HS-27A (cell line): Measurements from ENCODE around the gene GAA.
"Not testable (repeated sequence)": the region's sequence is repeated elsewhere in the genome, so short reads cannot be mapped to it uniquely, and the experiment has no call there.

Source experiments
- DNase-seq: peaks from one replicate; pipeline ENCODE4 v3.0.0-alpha.2; 2012; ENCODE audit warnings: low read depth, missing footprints

Gene GAA

DNA sequence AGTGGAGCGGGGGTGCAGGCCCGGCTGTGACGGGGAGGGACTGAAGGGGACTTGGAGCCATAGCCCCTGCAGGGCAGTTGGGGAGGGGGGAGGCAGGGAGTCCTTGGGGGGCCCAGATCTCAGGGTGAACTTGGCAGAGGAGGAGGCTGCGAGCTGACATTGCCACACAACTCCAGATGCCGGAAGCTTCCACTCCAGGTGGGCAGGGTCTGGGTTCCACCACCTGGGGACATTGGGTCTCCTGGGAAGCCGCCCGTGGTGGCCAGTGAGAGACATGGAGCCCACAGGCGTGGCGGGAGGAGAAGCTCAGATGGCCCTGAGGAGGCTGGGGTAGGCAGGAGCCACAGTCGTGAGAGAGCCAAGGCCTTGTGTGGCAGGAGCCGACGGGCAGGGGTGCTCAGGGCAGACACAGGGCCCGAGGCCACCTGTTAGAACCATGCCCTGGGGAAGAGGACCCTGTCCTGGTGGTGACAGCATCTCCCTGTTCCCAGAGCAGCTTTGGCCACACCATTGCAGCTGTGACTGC is 18.2 kb upstream of the GAA start:
- DNase-seq, result no peak

DNA sequence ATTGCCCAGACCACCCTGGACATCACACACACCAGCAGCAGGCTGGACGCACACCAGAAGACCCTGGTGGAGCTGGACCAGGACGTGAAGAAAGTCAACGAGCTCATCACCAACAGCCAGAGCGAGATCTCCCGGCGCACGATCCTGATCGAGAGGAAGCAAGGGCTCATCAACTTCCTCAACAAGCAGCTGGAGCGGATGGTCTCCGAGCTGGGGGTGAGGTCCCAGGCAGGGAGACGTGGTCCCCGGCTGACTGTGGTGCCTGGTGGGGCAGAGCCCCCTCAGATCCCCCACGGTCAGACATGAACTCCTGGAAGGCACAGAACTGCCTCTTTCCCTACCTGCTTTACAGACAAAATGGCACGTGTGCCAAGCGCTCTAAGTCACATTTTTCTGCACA is 16.6 kb upstream of the GAA start:
- no peak for DNase-seq

DNA sequence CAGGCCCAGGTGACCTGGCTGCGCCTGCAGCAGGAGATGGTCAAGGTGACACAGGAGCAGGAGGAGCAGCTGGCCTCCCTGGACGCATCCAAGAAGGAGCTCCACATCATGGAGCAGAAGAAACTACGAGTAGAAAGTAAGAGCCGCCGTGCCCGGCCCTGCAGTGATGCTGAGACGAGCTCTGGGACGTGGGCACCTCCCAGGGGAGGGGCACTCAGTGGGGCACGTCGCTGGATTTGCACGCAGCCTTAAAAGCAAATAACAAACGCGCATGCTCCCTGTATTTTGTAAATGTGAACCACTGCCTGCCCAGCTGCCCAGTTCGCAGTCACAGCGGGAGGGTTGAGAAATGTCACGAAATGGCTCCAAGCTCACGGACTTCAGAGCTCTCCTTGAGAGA is 15.3 kb upstream of the GAA start:
- no peak for DNase-seq

DNA sequence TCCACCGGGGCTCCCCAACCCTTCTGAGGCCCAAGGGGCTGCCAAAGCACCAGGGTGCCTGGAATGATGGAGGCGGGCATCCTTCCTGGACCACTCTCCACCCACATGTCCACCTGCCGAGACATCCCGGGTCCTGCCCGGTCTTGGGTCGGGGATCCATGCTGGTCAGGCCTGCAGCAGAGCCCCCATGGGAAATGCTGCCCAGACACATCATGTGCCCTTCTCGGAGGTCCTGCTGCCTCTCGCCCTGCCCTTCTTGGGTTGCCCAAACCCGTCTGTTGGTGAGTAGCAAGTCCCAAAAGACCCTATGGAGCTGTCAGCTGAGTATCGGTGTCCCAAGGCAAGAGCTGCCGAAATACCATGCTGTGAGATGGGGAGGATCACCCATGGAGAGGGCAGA is 14.8 kb upstream of the GAA start:
- no peak for DNase-seq

DNA sequence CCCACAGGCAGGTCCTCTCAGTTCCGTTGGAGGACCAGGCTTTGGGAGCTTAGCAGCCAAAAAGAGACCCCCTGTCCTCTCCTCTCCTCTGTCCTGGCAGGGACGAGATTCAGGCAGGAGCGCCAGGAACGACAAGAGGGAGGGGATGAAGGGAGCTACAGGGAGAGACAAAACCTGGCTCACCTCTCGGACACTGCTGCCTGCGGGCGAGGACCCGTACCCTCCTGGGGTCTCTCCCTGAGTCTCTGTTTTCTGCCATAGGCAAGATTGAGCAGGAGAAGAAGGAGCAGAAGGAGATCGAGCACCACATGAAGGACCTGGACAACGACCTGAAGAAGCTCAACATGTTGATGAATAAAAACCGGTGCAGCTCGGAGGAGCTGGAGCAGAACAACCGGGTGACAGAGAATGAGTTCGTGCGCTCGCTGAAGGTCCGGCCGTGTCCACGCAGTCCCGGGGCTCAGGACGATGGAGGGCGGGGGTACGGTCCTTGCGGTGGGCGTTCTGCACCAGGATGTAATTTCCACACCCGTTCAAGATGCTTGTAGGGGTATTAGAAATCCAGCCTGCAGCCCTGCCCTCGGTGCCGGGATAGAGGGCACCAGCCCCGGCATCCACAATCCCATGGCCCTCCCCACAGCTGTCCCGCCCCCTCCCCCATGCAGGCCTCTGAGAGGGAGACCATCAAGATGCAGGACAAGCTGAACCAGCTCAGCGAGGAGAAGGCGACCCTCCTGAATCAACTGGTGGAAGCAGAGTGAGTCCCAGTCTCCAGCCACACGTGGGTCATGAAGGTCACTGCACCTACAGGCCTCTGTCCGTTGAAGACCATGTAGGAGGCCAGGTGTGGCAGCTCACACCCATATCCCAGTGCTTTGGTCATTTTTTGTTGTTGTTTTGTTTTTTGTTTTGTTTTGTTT is 13.8 kb upstream of the GAA start:
- no peak for DNase-seq

DNA sequence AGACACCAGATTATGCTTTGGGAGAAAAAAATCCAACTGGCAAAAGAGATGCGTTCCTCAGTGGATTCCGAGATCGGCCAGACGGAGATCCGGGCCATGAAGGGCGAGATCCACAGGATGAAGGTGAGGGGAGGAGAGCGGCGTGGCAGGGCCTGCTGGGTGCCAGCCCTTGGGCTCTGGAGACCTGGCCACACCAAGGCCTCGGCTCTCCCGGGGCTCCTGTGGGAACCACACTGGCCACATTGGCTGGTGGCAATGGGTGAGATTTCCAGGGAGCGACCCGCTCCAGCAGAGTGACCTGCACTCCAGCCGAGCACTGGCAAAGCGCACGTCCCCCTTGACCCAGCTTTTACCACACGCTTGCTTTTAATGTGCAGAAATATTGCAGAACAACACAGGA is 11.6 kb upstream of the GAA start:
- no peak for DNase-seq

DNA sequence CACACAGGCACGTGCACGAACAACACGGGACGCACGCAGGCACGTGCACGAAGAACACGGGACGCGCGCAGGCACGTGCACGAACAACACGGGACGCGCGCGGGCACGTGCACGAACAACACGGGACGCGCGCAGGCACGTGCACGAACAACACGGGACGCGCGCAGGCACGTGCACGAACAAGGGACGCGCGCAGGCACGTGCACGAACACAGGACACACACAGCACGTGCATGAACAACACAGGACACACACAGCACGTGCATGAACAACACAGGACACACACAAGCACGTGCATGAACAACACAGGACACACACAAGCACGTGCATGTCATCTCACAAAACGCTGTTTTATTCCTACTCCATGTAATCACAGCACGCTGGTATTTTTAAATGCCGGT is 11.2 kb upstream of the GAA start:
- DNase-seq, result not testable (repeated sequence)

DNA sequence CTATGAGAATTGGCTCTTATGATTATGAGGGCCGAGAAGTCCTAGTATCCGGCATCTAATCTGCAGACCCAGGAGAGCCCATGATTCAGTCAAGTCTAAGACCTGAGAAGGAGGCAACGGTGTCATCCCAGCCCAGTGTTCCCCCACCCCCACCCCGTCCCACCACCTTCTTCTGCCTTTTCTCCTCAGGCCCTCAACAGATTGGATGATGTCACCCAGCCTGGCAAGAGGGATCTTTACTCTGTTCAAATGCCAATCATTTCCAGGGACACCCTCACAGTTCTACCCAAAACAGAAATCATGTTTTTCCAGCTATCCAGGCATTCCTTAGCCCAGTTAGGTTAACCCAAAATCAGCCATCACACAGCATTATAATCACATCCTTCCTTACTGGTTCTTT is 10.0 kb upstream of the GAA start:
- DNase-seq, result no peak

DNA sequence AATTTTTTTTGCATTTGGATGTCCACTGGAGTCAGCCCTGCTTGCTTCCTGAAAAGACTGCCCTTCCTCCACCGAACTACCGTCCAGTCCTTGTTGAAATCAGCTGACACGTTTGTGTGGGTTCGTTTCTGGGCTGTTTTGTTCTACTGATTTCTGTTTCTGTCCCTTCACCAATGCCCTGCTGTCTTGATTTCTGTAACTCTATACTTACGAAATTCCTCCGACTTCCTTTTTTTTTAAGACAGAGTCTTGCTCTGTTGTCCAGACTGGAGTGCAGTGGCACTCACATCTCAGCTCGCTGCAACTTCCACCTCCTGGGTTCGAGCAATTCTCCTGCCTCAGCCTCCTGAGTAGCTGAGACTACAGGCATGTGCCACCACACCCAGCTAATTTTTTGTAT is 8.4 kb upstream of the GAA start:
- DNase-seq, result no peak

DNA sequence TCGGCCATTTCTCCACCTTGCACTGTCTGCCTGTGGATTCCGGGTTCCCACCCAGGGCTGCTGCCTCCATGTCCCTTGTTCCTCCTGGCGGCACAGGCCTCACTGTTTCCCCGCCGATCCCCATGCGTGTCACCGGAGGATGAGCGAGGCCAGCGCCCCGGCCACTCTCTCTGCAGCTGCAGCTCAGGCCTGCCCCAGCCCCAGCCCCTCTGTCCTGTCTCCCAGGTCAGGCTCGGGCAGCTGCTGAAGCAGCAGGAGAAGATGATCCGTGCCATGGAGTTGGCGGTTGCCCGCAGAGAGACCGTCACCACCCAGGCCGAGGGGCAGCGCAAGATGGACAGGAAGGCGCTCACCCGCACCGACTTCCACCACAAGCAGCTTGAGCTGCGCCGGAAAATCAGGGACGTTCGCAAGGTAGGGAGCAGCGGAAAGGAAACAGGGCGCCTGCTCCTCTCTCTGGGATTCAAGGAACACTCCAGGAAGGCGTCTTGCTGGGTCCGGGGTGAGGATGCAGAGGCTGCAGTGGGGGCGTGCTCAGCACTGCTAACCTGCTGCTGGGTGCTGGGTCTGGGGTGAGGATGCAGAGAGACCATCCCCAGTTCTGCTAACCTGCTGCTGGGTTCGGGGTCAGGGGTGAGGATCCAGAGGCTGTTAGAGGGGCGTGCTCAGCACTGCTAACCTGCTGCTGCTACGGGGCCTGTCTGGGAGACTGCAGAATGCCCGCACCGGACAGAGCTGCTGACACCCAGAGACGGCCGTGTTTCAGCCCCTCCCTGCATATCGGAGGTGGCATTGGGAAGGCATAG is 6.1 kb upstream of the GAA start:
- DNase-seq, result no peak

DNA sequence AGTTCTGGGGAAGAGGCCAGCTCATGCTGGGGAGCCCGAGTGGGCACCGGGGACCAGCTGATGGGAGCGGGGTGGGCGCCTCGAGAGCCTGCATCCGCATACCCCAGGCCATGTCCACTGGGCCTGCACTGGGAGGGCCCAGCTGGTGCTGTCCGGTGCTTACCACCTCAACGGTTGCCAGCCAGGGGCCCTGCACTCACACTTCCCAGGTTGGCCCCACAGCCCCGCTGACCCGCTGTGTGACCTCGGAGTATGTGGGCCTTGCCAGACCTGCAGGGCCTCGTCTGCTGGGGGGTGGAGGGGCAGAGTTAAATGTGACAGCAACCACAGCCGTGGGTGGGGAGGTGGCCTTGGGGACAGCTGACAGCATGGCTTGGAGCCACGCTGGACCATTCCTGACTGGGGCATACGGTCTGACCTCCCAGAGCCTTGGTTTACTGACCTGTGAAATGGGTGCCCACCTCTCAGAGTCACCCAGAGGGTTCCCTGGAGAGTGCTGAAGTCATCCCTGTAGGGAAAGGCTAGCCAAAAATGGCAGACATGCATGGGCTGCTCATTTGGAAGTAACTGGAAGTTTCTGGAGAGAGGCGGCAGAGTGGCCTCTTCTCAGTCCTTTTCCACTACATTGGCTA is 5.4 kb upstream of the GAA start:
- no peak for DNase-seq

DNA sequence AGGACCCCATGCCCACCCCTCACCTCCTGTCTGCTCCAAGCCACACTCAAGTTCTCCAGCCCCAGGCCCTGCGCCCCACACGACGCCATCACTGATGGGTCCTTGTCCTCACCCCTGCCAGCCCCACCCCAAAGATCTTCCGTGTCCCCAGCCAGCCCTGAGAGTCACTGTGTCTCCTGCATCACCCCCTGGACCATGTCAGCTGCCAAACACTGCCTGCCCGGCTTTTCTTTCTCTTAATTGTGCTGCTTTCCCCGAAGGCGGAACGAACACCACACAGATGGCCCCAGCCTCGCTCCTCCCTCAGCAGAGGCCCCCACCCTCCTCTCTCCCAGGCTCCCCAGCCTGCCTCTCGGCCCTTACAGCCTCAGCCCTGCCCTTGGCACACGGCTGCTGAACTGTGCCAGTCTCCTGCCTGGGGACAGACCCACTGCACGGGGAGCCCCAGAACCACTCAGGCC is 4.8 kb upstream of the GAA start:
- DNase-seq, result no peak

DNA sequence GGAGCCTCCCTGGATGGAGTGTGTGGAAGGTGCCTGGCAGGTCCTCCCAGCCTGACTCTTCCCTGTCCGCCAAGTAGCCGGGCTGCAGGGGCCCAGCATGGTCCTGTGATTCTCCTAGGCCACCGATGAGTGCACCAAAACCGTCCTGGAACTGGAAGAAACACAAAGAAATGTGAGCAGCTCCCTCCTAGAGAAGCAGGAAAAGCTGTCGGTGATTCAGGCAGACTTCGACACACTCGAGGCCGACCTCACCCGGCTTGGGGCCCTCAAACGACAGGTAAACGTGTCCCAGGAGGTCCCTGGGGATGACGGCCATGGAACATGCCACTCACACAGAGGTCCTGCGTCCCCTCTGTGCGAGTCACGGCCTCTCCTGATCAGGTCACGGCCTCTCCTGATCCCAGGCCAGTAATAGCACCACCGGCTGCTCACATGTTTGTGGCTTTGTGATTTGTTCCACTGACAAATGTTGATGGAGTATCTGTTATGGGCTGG is 4.2 kb upstream of the GAA start:
- DNase-seq, result no peak

DNA sequence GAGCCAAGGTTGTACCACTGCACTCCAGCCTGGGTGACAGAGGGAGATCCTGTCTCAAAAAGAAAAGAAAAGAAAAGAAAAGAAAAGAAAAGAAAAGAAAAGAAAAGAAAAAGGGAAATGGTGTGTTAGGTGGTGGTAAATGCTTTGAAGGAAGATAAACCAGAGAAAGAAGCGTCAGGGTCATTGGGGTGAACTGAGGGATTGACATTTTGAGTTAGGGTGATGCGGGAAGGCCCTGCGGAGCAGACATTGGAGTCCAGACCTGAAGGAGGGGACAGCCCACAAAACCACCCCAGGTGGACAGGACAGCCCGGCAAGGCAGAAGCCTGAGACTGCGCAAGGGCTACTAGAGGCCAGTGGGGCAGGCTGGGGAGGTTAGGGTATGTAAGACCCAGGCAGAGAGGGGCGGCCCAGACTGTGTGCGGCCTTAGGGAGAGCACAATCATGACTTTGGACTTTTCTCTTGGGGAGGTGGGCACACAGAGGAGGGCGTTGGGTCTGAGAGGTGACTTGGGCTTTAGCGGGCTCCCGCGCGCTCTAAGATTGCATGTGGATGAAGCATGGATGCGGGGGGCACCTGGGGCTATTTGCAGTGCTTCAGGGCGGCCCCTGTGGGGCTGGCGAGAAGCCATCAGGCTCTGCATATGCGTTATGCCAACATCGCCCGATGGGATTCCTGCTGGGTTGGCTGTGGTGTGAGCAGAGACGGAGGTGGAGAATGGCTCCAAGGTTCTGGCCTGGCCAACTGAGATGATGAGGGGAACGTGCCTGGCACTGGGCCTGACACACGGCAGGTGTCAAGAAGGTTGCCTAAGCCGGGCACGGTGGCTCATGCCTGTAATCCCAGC is 3.3 kb upstream of the GAA start:
- DNase-seq, result no peak

DNA sequence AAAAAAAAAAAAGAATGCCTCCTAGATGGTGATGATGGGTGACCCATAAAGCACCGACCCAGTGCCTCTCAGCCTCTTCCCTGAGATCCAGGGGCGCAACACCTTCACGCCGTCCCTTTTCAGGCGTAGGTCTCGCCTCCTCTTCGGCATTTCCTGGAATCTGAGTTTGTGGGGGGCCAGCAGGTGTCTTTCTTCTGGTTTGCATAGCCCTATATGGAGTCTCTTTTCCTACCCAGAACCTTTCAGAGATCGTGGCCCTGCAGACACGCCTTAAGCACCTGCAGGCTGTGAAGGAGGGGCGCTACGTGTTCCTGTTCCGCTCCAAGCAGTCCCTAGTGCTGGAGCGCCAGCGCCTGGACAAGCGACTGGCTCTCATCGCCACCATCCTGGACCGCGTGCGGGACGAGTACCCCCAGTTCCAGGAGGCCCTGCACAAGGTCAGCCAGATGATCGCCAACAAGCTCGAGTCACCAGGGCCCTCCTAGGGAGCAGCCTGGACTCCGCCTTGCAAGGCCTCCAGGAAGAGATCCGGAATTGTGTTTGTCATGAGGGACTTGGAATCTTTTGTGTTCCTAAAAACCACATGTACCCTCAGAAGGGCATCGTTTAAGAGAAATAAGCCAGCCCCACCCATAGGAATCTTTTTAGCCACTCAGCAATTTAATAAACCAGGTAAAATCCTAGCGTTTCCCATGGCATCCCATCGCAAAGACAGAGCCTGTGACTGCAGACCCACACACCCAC is 1.9 kb upstream of the GAA start:
- no peak for DNase-seq

DNA sequence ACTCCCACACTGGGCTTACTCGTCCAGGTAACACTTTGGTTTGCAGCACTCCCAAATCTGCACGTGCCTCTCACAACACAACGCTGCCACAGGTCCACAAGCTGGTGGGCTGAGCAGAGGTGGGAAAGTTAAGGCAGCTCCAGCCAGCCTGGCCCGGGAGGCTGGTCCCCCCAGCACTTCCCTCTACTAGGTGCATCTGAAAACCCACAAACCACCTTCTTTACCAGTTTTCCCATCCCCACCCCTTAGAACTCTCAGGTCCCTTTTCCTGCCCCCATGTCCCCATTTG is 1.4 kb upstream of the GAA start:
- no peak for DNase-seq

DNA sequence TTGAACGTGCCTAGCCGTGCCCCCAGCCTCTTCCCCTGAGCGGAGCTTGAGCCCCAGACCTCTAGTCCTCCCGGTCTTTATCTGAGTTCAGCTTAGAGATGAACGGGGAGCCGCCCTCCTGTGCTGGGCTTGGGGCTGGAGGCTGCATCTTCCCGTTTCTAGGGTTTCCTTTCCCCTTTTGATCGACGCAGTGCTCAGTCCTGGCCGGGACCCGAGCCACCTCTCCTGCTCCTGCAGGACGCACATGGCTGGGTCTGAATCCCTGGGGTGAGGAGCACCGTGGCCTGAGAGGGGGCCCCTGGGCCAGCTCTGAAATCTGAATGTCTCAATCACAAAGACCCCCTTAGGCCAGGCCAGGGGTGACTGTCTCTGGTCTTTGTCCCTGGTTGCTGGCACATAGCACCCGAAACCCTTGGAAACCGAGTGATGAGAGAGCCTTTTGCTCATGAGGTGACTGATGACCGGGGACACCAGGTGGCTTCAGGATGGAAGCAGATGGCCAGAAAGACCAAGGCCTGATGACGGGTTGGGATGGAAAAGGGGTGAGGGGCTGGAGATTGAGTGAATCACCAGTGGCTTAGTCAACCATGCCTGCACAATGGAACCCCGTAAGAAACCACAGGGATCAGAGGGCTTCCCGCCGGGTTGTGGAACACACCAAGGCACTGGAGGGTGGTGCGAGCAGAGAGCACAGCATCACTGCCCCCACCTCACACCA is 724 bp downstream of the GAA start:
- DNase-seq, result no peak

DNA sequence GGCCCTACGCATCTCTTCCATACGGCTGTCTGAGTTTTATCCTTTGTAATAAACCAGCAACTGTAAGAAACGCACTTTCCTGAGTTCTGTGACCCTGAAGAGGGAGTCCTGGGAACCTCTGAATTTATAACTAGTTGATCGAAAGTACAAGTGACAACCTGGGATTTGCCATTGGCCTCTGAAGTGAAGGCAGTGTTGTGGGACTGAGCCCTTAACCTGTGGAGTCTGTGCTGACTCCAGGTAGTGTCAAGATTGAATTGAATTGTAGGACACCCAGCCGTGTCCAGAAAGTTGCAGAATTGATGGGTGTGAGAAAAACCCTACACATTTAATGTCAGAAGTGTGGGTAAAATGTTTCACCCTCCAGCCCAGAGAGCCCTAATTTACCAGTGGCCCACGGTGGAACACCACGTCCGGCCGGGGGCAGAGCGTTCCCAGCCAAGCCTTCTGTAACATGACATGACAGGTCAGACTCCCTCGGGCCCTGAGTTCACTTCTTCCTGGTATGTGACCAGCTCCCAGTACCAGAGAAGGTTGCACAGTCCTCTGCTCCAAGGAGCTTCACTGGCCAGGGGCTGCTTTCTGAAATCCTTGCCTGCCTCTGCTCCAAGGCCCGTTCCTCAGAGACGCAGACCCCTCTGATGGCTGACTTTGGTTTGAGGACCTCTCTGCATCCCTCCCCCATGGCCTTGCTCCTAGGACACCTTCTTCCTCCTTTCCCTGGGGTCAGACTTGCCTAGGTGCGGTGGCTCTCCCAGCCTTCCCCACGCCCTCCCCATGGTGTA is 1.5 kb downstream of the GAA start:
- no peak for DNase-seq

DNA sequence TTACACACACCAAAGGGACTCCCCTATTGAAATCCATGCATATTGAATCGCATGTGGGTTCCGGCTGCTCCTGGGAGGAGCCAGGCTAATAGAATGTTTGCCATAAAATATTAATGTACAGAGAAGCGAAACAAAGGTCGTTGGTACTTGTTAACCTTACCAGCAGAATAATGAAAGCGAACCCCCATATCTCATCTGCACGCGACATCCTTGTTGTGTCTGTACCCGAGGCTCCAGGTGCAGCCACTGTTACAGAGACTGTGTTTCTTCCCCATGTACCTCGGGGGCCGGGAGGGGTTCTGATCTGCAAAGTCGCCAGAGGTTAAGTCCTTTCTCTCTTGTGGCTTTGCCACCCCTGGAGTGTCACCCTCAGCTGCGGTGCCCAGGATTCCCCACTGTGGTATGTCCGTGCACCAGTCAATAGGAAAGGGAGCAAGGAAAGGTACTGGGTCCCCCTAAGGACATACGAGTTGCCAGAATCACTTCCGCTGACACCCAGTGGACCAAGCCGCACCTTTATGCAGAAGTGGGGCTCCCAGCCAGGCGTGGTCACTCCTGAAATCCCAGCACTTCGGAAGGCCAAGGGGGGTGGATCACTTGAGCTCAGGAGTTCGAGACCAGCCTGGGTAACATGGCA is 2.2 kb downstream of the GAA start:
- no peak for DNase-seq
